ENCODE results near the gene DLG2.

- TF ChIP-seq CTCF (IDR thresholded peaks at IDR 0.05) (no peak), POLR2A (IDR thresholded peaks at IDR 0.05) (no peak)
Observed at GRCh38 chr11:83427501-83427900, 2199.6 kb downstream of the DLG2 start.
